HCT116 (cell line): ENCODE results near the gene NAGK. TPM values are rescaled to one million over a fixed set of nuclear protein-coding genes. Genes with fewer than 3 reads are reported as not detected.

Experiments
- ATAC-seq: fragments of 200-7000 bp; cut with Tn5 transposase; 2 replicates; pipeline ENCODE4 v1.9.1; 2020; ENCODE audit warnings: mild to moderate bottlenecking, moderate library complexity
- BruUV-seq: library from RNA; stranded (reverse); fragments of 400-500 nt; replicated peaks from 2 replicates; lab custom pipeline; 2021; lab: Mats Ljungman, UMichigan
- CTCF ChIA-PET: fragments of 300-600 bp; sonication (Branson Sonifier 250); formaldehyde crosslinking; loops from one replicate; lab custom pipeline; 2021; ENCODE audit warnings: antibody characterized with exemption; lab: Charles Lee
- POLR2A ChIA-PET: fragments of 300-600, 350-600 bp; sonication (Branson Sonifier 250); formaldehyde crosslinking; loops from one replicate; lab custom pipeline; 2021; ENCODE audit warnings: antibody characterized with exemption; lab: Charles Lee
- RAD21 ChIA-PET, 2 experiments: fragments of 300-600 bp; sonication (Branson Sonifier 250); formaldehyde crosslinking; loops; one replicate each; lab custom pipeline; 2023; ENCODE audit warnings: low total read pairs in 2 of 2; ENCODE audit not compliant: uncharacterized antibody in 2 of 2, unreplicated experiment in 2 of 2, low non-redundant PET in 1 of 2; lab: Charles Lee
- DNase-seq: peaks from one replicate; pipeline ENCODE4 v3.0.0-alpha.2; 2010; ENCODE audit warnings: low read depth, low spot score
- H2AFZ ChIP-seq: fragments of 200-600 bp; shearing (Covaris generic), sonication (generic); 2 replicates; pipeline ENCODE4 v1.6.1; 2017; ENCODE audit warnings: low read depth, mixed run types, mixed read lengths, antibody characterized with exemption, low read length; ENCODE audit not compliant: poor library complexity, severe bottlenecking
- H3K27ac ChIP-seq: 2 replicates; pipeline ENCODE4 v1.5.1; 2012; ENCODE audit warnings: low read depth, low read length
- H3K27me3 ChIP-seq: fragments of 200-600 bp; sonication (generic); 2 replicates; pipeline ENCODE4 v1.6.1; 2016; ENCODE audit warnings: mixed run types, low read length, mixed read lengths; ENCODE audit not compliant: insufficient read depth
- H3K36me3 ChIP-seq, 2 experiments: fragments of 200-500 bp in 1 of 2; fragments of 200-600 bp in 1 of 2; sonication (Bioruptor generic) in 1 of 2; sonication (generic) in 1 of 2; 2 replicates each; pipeline versions ENCODE4 v1.5.1 to v1.6.1; 2014 to 2016; ENCODE audit warnings: low read length in 2 of 2, inconsistent platforms in 1 of 2, mixed read lengths in 1 of 2, mixed run types in 1 of 2; ENCODE audit not compliant: insufficient read depth in 2 of 2, control insufficient read depth in 1 of 2
- H3K4me1 ChIP-seq, 2 experiments: fragments of 200-600 bp in 1 of 2; sonication (generic) in 1 of 2; 2 replicates each; pipeline versions ENCODE4 v1.5.1 to v1.6.1; 2012 to 2017; ENCODE audit warnings: low read length in 2 of 2, inconsistent platforms in 1 of 2, mild to moderate bottlenecking in 1 of 2, mixed read lengths in 1 of 2, mixed run types in 1 of 2, moderate library complexity in 1 of 2; ENCODE audit not compliant: insufficient read depth in 2 of 2, control insufficient read depth in 1 of 2
- H3K4me2 ChIP-seq: fragments of 200-600 bp; sonication (generic); 2 replicates; pipeline ENCODE4 v1.6.1; 2017; ENCODE audit warnings: mixed run types, low read length, mixed read lengths
- H3K4me3 ChIP-seq, 2 experiments: fragments of 200-600 bp in 1 of 2; sonication (generic) in 1 of 2; replicated peaks in 1 of 2; 2 replicates each; pipeline ENCODE4 v1.5.1; 2011 to 2016; ENCODE audit warnings: low read length in 2 of 2, control low read depth in 1 of 2, low read depth in 1 of 2, mild to moderate bottlenecking in 1 of 2, mixed read lengths in 1 of 2, mixed run types in 1 of 2
- H3K79me2 ChIP-seq: fragments of 200-600 bp; sonication (generic); 2 replicates; pipeline ENCODE4 v1.6.1; 2017; ENCODE audit warnings: mild to moderate bottlenecking, mixed run types, low read length, moderate library complexity, mixed read lengths; ENCODE audit not compliant: insufficient read depth
- H3K9ac ChIP-seq: fragments of 200-600 bp; sonication (generic); 2 replicates; pipeline ENCODE4 v1.6.1; 2016; ENCODE audit warnings: low read length, mixed read lengths
- H3K9me2 ChIP-seq: fragments of 200-600 bp; sonication (generic), shearing (Covaris generic); 2 replicates; pipeline ENCODE4 v1.6.1; 2017; ENCODE audit warnings: mixed run types, mild to moderate bottlenecking, moderate library complexity; ENCODE audit not compliant: insufficient read depth
- H3K9me3 ChIP-seq, 2 experiments: fragments of 200-500 bp in 1 of 2; fragments of 200-600 bp in 1 of 2; sonication (Bioruptor generic) in 1 of 2; sonication (generic) in 1 of 2; 2 replicates each; pipeline ENCODE4 v1.6.1; 2014 to 2017; ENCODE audit warnings: low read length in 2 of 2, mixed read lengths in 2 of 2, inconsistent platforms in 1 of 2, low read depth in 1 of 2, mild to moderate bottlenecking in 1 of 2, mixed run types in 1 of 2, moderate library complexity in 1 of 2; ENCODE audit not compliant: control insufficient read depth in 1 of 2, insufficient read depth in 1 of 2
- H4K20me1 ChIP-seq: fragments of 200-600 bp; sonication (generic), shearing (Covaris generic); 2 replicates; pipeline ENCODE4 v1.6.1; 2017; ENCODE audit warnings: mixed run types, mild to moderate bottlenecking, moderate library complexity; ENCODE audit not compliant: insufficient read depth
- CBX3 ChIP-seq: IDR thresholded peaks from 2 replicates; pipeline ENCODE4 v1.6.1; 2012; ENCODE audit warnings: low read depth
- EGR1 ChIP-seq: IDR thresholded peaks from 2 replicates; pipeline ENCODE4 v1.6.1; 2012; ENCODE audit warnings: low read depth
- ELF1 ChIP-seq: IDR thresholded peaks from 2 replicates; pipeline ENCODE4 v1.6.1; 2012; ENCODE audit warnings: low read depth, borderline replicate concordance
- EZH2phosphoT487 ChIP-seq: fragments of 200-600 bp; IDR thresholded peaks from 2 replicates; pipeline ENCODE4 v1.6.1; 2018; ENCODE audit warnings: antibody characterized with exemption, borderline replicate concordance
- POLR2A ChIP-seq: IDR thresholded peaks from 2 replicates; pipeline ENCODE4 v1.7.0; 2011; ENCODE audit warnings: borderline replicate concordance; ENCODE audit not compliant: insufficient read depth, insufficient read length; ENCODE audit errors: extremely low read depth
- SIN3A ChIP-seq: IDR thresholded peaks from 2 replicates; pipeline ENCODE4 v1.6.1; 2012; ENCODE audit warnings: low read depth
- SP1 ChIP-seq: IDR thresholded peaks from 2 replicates; pipeline ENCODE4 v1.6.1; 2012; ENCODE audit warnings: low read depth
- SRF ChIP-seq: IDR thresholded peaks from 2 replicates; pipeline ENCODE4 v1.6.1; 2012; ENCODE audit warnings: low read depth
- YY1 ChIP-seq: IDR thresholded peaks from 2 replicates; pipeline ENCODE4 v1.6.1; 2011; ENCODE audit warnings: low read length, low read depth, moderate library complexity, mild to moderate bottlenecking; ENCODE audit not compliant: insufficient replicate concordance; ENCODE audit errors: extremely low read depth
- ZNF274 ChIP-seq: fragments of 200-500 bp; sonication (Bioruptor generic); IDR thresholded peaks from 2 replicates; pipeline ENCODE4 v1.6.1; 2014; ENCODE audit warnings: mild to moderate bottlenecking, low read depth, low read length, inconsistent platforms
- intact Hi-C: fragments of 100-400 bp; cut with micrococcal nuclease; formaldehyde crosslinking; loops from 2 replicates; pipeline ENCODE4 v1.10.0; 2022
- total RNA-seq: library from RNA; stranded (reverse); gene quantifications from one replicate; pipeline ENCODE4 v1.2.1, GENCODE V29; 2021; ENCODE audit not compliant: unreplicated experiment
- TF ChIP-seq, protein P1 (sequence below): IDR thresholded peaks from 2 replicates; pipeline ENCODE4 v1.6.1; 2011; ENCODE audit warnings: mild to moderate bottlenecking, low read length, moderate library complexity; ENCODE audit not compliant: insufficient replicate concordance; ENCODE audit errors: extremely low read depth

NAGK gene
- total RNA-seq, 1 experiment from 2014 or later: 36.8 TPM

DNA sequence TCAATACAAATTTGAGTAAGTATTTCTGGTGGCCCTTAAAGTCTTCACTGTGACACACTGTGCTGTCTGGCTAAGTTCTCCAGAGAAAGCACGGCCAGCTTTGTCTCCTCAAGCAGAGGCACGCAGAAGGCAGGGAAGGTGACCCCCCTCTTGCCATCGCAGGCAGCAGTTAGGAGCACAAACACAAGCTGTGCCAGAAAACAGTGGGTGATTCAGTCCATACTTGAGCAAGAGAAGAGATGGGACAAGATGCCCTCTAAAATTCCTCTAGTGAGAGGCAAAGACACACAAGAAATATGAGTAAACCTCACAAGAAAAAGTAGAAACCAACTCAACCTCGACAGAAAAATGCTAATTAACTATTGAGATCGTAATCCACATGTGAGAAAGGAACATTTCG lies 51.7 kb downstream of the NAGK start:
- CTCF ChIA-PET: no interaction called here
- H3K9ac ChIP-seq: no peak overlapping the region
- intact Hi-C loops: no loop called here
- DNase-seq (no peak), ATAC-seq (no peak)
- POLR2A ChIA-PET: no interaction called here
- no TSS peak for BruUV-seq
- no peak overlapping the region for H3K4me2 ChIP-seq
- H3K4me3 ChIP-seq: no peak overlapping the region
- no peaks in the 10 kb centered on the region for H3K4me1 ChIP-seq
- no peaks in the 10 kb centered on the region for H3K79me2 ChIP-seq
- H3K27ac ChIP-seq: no peak overlapping the region
- no peak overlapping the region for H2AFZ ChIP-seq
- H3K27me3 ChIP-seq: no peaks in the 10 kb centered on the region
- TF ChIP-seq ELF1: no peak
- no peak for TF ChIP-seq POLR2A
- no peak for TF ChIP-seq ZNF274
- TF ChIP-seq, protein P1, sequence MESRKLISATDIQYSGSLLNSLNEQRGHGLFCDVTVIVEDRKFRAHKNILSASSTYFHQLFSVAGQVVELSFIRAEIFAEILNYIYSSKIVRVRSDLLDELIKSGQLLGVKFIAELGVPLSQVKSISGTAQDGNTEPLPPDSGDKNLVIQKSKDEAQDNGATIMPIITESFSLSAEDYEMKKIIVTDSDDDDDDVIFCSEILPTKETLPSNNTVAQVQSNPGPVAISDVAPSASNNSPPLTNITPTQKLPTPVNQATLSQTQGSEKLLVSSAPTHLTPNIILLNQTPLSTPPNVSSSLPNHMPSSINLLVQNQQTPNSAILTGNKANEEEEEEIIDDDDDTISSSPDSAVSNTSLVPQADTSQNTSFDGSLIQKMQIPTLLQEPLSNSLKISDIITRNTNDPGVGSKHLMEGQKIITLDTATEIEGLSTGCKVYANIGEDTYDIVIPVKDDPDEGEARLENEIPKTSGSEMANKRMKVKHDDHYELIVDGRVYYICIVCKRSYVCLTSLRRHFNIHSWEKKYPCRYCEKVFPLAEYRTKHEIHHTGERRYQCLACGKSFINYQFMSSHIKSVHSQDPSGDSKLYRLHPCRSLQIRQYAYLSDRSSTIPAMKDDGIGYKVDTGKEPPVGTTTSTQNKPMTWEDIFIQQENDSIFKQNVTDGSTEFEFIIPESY: no peak
- H4K20me1 ChIP-seq: no peaks in the 10 kb centered on the region
- RAD21 ChIA-PET: no interaction called here
- H3K36me3 ChIP-seq: 0 out of 4 replicates have a peak, but pooled peaks cover 0 to 4% of the 10 kb centered on the region in 2 experiments
- H3K9me2 ChIP-seq: no peaks in the 10 kb centered on the region
- H3K9me3 ChIP-seq: no peaks in the 10 kb centered on the region

DNA sequence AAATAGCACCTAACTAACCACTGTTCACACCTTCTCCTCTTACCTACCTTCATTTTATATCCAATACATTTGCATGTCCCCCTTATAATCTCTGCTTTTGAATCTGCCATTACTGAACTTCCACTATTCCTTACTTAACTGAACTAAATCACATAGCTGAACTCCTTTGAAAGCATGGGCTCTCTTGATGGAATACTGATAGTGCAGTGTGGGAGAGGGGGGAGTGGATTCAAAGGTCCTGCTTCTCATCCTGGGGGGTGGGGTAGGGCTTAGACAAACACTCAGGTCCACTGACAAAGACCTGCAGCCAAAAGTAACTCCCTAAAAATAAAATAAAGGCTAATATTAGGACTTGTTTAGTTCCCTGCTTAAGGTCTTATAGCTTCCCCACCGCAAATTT lies 53.0 kb downstream of the NAGK start:
- TF ChIP-seq YY1 (no peak), CBX3 (no peak), EGR1 (no peak), SRF (no peak), POLR2A (no peak), SIN3A (no peak), ELF1 (no peak), SP1 (no peak), EZH2phosphoT487 (no peak)
- ATAC-seq (no peak), DNase-seq (no peak)
- no TSS peak for BruUV-seq
- no peak overlapping the region for H3K9ac ChIP-seq
- no peaks in the 10 kb centered on the region for H3K9me2 ChIP-seq
- H3K27ac ChIP-seq: no peak overlapping the region
- intact Hi-C loops: no loop called here
- no peaks in the 10 kb centered on the region for H3K9me3 ChIP-seq
- no peak overlapping the region for H2AFZ ChIP-seq
- ChIA-PET CTCF (interaction anchor here (0.7 kb wide), 1 partner anchor 434 kb away, joined by 3 read pairs; no protein-coding TSS in a partner anchor), POLR2A (no interaction called here), RAD21 (no interaction called here)
- H4K20me1 ChIP-seq: no peaks in the 10 kb centered on the region
- H3K4me3 ChIP-seq: no peak overlapping the region
- H3K4me2 ChIP-seq: no peak overlapping the region
- no peaks in the 10 kb centered on the region for H3K4me1 ChIP-seq
- no peaks in the 10 kb centered on the region for H3K27me3 ChIP-seq
- H3K36me3 ChIP-seq: 0 out of 4 replicates have a peak, but pooled peaks cover 0 to 4% of the 10 kb centered on the region in 2 experiments
- peaks cover 4% of the 10 kb centered on the region; the same call in 1 of the 2 replicates for H3K79me2 ChIP-seq
